ENCODE data around the gene SULT4A1. TPM values are rescaled to one million over a fixed set of nuclear protein-coding genes. Genes with fewer than 3 reads are reported as not detected.

SULT4A1 gene
- total RNA-seq, 1 experiment from 2014 or later, result 15.0 TPM

DNA sequence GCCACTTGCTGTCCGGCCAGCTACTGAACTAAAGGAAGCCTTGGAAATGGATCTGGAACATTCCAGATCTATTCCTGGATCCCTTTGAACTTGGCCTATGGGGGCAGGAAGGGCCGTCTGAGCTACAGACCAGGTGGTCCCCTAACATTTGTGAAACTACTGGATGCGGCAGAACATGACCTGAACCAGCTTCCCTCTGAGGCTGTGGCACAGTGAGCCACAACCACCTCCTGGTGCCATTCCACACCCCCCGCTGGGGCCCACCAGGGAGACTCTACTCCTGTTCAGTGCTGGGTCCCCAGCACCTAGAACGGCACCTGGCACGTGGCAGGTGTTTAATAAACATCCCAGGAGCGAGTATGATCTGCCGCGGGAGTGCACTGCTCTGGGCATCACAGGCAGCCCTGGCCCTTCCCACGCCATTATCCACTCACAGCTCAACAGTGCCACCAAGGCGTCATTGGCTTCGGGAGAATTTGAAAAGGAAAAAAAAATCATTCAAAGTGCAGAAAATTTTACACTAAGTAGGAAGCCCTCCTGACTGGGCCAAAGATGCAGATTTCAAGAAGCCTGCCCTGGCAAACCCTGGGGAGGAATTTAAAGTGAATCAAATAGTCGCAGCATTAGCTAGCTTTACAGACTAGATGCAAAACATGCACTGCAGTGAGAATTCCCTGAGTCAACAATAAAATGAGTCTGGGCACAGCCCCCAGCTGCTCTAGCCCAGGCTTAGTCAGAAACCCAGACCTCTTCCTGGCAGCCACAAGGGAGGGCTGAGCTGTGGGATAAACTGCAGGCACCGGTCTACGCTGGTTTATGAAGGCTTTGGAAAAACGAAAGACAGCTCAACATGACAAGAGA, 35.9 kb downstream of the SULT4A1 start:
- Histone ChIP-seq H2BK15ac (ENCODE audit: low read depth, low read length) (no peak overlapping the region), H3K79me2 (ENCODE audit: insufficient read depth, low read length) (no peaks in the 10 kb centered on the region), H4K20me1 (ENCODE audit: control insufficient read depth, insufficient read depth, insufficient read length) (no peaks in the 10 kb centered on the region), H3K9me3 (ENCODE audit: control insufficient read depth, low read depth, low read length) (no peaks in the 10 kb centered on the region), H3K27me3 (ENCODE audit: insufficient read depth, low read length) (no peaks in the 10 kb centered on the region), H3K9ac (ENCODE audit: extremely low read depth, insufficient read length, low read length) (no peak overlapping the region), H3K23ac (ENCODE audit: insufficient read length, low read depth, low read length) (no peak overlapping the region), H3K14ac (ENCODE audit: insufficient read depth, low read length) (no peak overlapping the region), H2AK5ac (ENCODE audit: insufficient read length, low read length) (no peak overlapping the region), H3K4ac (ENCODE audit: low read depth, low read length) (no peak overlapping the region), H3K18ac (ENCODE audit: insufficient read length, low read depth, low read length) (no peak overlapping the region), H4K8ac (replicated peaks; ENCODE audit: insufficient read length, low read depth, low read length) (no peak overlapping the region), H4K91ac (ENCODE audit: insufficient read length, low read depth, low read length) (no peak overlapping the region), H3T11ph (ENCODE audit: low read length) (no peak overlapping the region), H2BK5ac (ENCODE audit: insufficient read length, low read length) (no peak overlapping the region), H3K27ac (ENCODE audit: insufficient read length, low read depth, low read length) (no peak overlapping the region), H2BK20ac (ENCODE audit: low read depth, low read length, poor library complexity, severe bottlenecking) (no peak overlapping the region), H3K23me2 (ENCODE audit: insufficient read length, low read depth, low read length, poor library complexity, severe bottlenecking) (no peaks in the 10 kb centered on the region), H3K4me2 (ENCODE audit: insufficient read depth, insufficient read length, low read length) (no peak overlapping the region), H3K4me1 (ENCODE audit: insufficient read depth, low read length) (peaks cover 5% of the 10 kb centered on the region), H2AFZ (ENCODE audit: low read length) (no peak overlapping the region), H2BK120ac (ENCODE audit: low read depth, low read length, poor library complexity, severe bottlenecking) (no peak overlapping the region), H2BK12ac (ENCODE audit: insufficient read length, low read depth, low read length) (no peak overlapping the region), H4K5ac (ENCODE audit: insufficient read length, low read depth, low read length) (no peak overlapping the region), H3K56ac (ENCODE audit: insufficient read length, low read depth, low read length) (no peak overlapping the region), H3K79me1 (ENCODE audit: insufficient read depth, low read depth, low read length, poor library complexity, severe bottlenecking) (no peaks in the 10 kb centered on the region)
- Mint-ChIP-seq H3K4me3 (no peak overlapping the region), H3K4me1 (peaks cover 58 to 68% of the 10 kb centered on the region in 2 experiments), H3K27me3 (ENCODE audit: low read depth) (peaks cover 2% of the 10 kb centered on the region; the same call in 1 of the 2 replicates), H3K27ac (no peak overlapping the region), H3K9me3 (no peaks in the 10 kb centered on the region), H3K36me3 (ENCODE audit: insufficient read depth in 1 of 3, low read depth in 3 of 3) (peaks cover 9 to 43% (median 36%) of the 10 kb centered on the region in 3 experiments; a peak in 6 of 7 replicates)
- TF ChIP-seq, protein P1, sequence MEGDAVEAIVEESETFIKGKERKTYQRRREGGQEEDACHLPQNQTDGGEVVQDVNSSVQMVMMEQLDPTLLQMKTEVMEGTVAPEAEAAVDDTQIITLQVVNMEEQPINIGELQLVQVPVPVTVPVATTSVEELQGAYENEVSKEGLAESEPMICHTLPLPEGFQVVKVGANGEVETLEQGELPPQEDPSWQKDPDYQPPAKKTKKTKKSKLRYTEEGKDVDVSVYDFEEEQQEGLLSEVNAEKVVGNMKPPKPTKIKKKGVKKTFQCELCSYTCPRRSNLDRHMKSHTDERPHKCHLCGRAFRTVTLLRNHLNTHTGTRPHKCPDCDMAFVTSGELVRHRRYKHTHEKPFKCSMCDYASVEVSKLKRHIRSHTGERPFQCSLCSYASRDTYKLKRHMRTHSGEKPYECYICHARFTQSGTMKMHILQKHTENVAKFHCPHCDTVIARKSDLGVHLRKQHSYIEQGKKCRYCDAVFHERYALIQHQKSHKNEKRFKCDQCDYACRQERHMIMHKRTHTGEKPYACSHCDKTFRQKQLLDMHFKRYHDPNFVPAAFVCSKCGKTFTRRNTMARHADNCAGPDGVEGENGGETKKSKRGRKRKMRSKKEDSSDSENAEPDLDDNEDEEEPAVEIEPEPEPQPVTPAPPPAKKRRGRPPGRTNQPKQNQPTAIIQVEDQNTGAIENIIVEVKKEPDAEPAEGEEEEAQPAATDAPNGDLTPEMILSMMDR (conservative IDR thresholded peaks at IDR 0.05), result no peak
- no CpG with 5 or more reads among the region's 16 CpGs for whole genome bisulfite sequencing (ENCODE audit: extremely low coverage, insufficient read length, low lambda C conversion rate)
- peak; percentile 21 for DNase-seq

All from H9 (cell line).